Muscle of leg (tissue), 16 donors: ENCODE measurements around the gene CDC40. TPM values are rescaled to one million over a fixed set of nuclear protein-coding genes. Genes with fewer than 3 reads are reported as not detected.

Source experiments
- DNase-seq: peaks from one replicate; pipeline ENCODE4 v3.0.0; 2013
- H3K27ac ChIP-seq: one replicate; pipeline ENCODE4 v1.5.1; 2013; ENCODE audit warnings: mild to moderate bottlenecking, low read length, control low read depth
- H3K27me3 ChIP-seq: one replicate; pipeline ENCODE4 v1.6.1; 2013; ENCODE audit warnings: low read length; ENCODE audit not compliant: control insufficient read depth, insufficient read depth
- H3K36me3 ChIP-seq: one replicate; pipeline ENCODE4 v1.6.1; 2013; ENCODE audit warnings: low read length; ENCODE audit not compliant: control insufficient read depth, insufficient read depth
- H3K4me1 ChIP-seq: one replicate; pipeline ENCODE4 v1.6.1; 2013; ENCODE audit warnings: low read length; ENCODE audit not compliant: control insufficient read depth, insufficient read depth
- H3K4me3 ChIP-seq: one replicate; pipeline ENCODE4 v1.5.1; 2013; ENCODE audit warnings: low read length, control low read depth
- H3K9me3 ChIP-seq: replicated peaks from 2 replicates; pipeline ENCODE4 v1.6.1; 2013; ENCODE audit warnings: low read depth, low read length; ENCODE audit not compliant: control insufficient read depth
- whole genome bisulfite sequencing: methylation state at CpG from one replicate; pipeline ENCODE4 v1.1.5; 2013; ENCODE audit warnings: missing lambda C conversion rate; ENCODE audit not compliant: insufficient coverage; 5-methylcytosine and 5-hydroxymethylcytosine counted together
- long read RNA-seq, 11 donors: transcript quantifications; one replicate each; lab custom pipeline, GENCODE V29; 2026
- polyA plus RNA-seq, 8 donors: library from polyadenylated mRNA; unstranded; fragments of 120-200 nt; gene quantifications; one replicate each; pipeline versions ENCODE4 v1.2.1 to v1.2.3, GENCODE V29; 2013; ENCODE audit warnings: inconsistent platforms in 1 of 8, low replicate concordance in 1 of 8; ENCODE audit not compliant: insufficient read length in 8 of 8, insufficient read depth in 1 of 8
- total RNA-seq: library from RNA; stranded (reverse); fragments of 120-200 nt; gene quantifications from one replicate; pipeline ENCODE4 v1.2.4, GENCODE V29; 2013

Gene CDC40
- total RNA-seq, result 18.2 TPM
- 10 to 100 TPM; 11.7 to 16.1 (median 13.4) TPM for polyA plus RNA-seq
- long read RNA-seq, donor 1, partial matches to known transcripts, result 0 of 2 reads
- long read RNA-seq, donor 1, other reads (novel, unspliced or antisense), result 0 of 2 reads
- long read RNA-seq, donor 2, result 0 reads
- long read RNA-seq, donor 3, partial matches to known transcripts, result 0 of 4 reads
- long read RNA-seq, donor 3, other reads (novel, unspliced or antisense), result 0 of 4 reads
- long read RNA-seq, donor 4, result 0 reads
- long read RNA-seq, donor 5, transcript CDC40-201 (15 exons, 3,848 nt), result major isoform, 7 of 7 reads
- long read RNA-seq, donor 5, partial matches to known transcripts, result 0 of 7 reads
- long read RNA-seq, donor 5, other reads (novel, unspliced or antisense), result 0 of 7 reads
- long read RNA-seq, donor 6, result 0 reads
- long read RNA-seq, donor 7, partial matches to known transcripts, result 5 of 5 reads
- long read RNA-seq, donor 7, other reads (novel, unspliced or antisense), result 0 of 5 reads
- long read RNA-seq, donor 8, partial matches to known transcripts, result 0 of 2 reads
- long read RNA-seq, donor 8, other reads (novel, unspliced or antisense), result 0 of 2 reads
- long read RNA-seq, donor 9, partial matches to known transcripts, result 0 of 1 reads
- long read RNA-seq, donor 9, other reads (novel, unspliced or antisense), result 0 of 1 reads
- long read RNA-seq, donor 10, partial matches to known transcripts, result 0 of 4 reads
- long read RNA-seq, donor 10, other reads (novel, unspliced or antisense), result 0 of 4 reads
- long read RNA-seq, donor 11, result 0 reads

DNA sequence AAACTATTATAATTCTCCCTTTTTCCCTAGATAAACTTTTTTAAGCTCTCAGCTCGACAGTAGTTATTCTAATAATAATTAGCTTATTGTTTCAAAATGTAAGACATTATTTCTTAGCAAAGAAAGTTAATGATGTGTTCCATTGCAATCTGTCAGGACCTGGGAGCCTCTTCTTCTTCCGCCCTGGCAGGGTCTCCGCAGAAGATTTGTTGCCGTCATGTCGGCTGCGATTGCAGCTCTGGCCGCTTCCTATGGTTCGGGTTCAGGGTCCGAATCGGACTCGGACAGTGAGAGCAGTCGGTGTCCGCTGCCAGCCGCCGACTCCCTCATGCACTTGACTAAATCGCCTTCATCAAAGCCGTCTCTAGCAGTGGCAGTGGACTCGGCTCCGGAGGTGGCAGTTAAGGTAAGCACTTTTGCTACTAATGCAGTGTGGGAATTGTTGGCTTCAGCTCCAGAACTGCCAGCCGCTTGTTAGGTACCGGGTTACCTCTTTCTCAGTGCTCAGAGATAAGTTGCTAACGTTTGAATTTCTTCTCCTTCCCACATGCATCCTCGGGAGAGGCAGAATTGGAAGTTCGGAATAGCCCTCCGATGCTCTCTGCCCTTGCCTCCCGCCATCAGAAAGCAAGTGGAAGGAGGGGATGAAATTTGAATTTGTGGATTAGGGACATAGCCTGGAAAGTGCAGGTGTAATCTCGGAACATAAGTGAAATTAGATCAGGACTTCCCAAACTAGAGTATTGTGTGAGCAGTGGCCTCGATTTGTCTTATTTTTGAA lies at the start of gene CDC40:
Gene CDC40, plus strand, starts transcription at position 200 of the 781 bp plus-strand sequence. Its CDS starts 18 bp downstream, at position 218.
- H3K27ac ChIP-seq, result peak within 1 kb of the TSS; percentile 81
- no peaks in the 10 kb centered on the region for H3K9me3 ChIP-seq
- 0% methylated on average over 20 of the region's 28 CpGs for WGBS
- H3K4me1 ChIP-seq, result peaks cover 9% of the 10 kb centered on the region
- H3K36me3 ChIP-seq, result peaks cover 4% of the 10 kb centered on the region
- H3K4me3 ChIP-seq, result peak within 1 kb of the TSS; percentile 86
- no peaks in the 10 kb centered on the region for H3K27me3 ChIP-seq
- no peak for DNase-seq

DNA sequence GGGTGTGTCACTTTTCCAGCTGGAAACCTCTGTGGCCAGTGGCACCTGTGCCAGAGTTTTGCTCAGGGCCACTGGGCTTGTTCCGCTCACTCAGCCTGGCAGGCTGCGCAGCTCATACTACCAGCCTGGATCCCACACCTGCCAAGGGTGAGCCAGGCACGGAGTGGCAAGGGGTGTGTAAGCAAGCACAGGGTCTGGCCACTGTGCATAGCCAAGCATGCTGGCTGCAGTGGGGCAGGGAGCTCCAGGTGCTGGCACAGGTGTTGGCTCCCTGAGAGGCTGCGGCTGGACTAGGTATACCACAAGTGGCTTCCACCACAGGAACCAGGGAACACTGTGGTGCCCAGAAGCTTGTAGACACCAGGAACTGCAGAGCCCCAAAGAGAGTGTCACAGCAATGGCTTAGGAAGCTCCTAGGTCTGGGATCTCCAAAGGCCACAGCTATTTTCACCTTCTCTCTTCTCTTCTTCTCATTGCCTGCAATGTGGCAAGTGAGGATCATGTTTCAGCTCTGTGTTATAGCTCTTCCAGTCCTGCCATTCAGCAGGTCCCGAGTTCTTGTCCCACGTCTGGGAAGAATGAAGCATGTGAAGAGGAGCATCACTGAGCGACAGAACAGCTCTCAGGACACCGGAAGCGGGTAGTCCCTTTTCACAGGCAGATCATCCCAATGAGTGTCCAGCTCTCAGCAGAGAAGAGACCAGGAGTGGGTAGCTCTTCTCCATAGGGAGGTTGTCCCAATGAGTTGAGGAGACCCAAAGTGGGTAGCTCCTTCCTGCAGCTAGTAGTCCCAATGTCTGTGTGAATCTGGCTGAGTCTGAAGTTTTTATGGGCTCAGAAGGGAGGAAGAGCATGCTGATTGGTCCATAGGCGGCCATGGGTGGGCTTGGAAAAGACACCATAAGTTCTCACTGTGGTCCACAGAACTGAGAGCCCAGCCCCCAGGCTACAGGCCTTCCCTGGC lies 42.0 kb upstream of the CDC40 start:
- Histone ChIP-seq H3K27ac (no peak overlapping the region), H3K9me3 (peaks cover 14% of the 10 kb centered on the region), H3K4me3 (no peak overlapping the region), H3K36me3 (no peaks in the 10 kb centered on the region), H3K4me1 (no peaks in the 10 kb centered on the region), H3K27me3 (no peaks in the 10 kb centered on the region)
- DNase-seq, result no peak
- 96% methylated on average over 10 of the region's 10 CpGs for WGBS

DNA sequence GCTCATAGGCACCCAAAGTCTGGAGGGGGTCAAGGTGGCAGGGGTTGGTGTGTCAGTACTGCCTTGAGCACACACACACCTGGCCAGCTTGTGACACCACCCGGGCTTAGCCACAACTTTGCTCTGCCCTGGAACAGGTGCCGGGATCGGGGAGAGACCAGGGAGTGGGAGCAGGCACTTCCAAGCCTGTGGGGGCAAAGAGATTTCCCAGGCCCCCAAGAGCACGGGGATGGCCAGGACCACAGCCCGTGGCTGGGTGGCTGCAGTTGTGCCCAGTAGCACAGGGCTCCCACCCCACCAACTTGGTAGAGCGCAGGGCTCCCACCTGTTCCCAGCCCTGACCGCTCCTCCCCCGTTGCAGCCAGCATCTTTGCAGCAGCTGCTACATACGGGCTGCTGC lies 41.2 kb upstream of the CDC40 start:
- Histone ChIP-seq H3K27me3 (no peaks in the 10 kb centered on the region), H3K4me1 (no peaks in the 10 kb centered on the region), H3K9me3 (peaks cover 14% of the 10 kb centered on the region), H3K36me3 (no peaks in the 10 kb centered on the region), H3K4me3 (no peak overlapping the region), H3K27ac (no peak overlapping the region)
- 99% methylated on average over 9 of the region's 9 CpGs for WGBS
- DNase-seq, result no peak

DNA sequence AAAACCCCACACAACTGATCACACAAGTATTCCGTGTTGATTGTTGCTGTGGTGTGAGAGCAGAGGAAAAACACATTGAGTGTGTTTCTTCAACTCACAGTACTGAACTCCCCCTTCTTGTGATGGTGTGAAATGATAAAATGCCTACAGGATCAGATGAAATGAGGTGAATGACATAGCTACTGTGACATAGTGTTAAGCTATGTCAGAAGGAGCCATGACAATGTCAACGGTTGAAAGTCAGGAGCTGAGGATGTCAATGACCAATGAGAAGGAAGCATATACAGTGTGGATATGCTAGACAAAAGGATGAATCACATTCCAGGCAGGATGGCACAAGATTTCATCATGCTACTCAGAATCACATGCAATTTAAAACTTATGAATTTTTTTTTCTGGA lies 39.6 kb upstream of the CDC40 start:
- Histone ChIP-seq H3K4me3 (no peak overlapping the region), H3K27ac (no peak overlapping the region), H3K9me3 (peaks cover 14% of the 10 kb centered on the region), H3K4me1 (no peaks in the 10 kb centered on the region), H3K27me3 (no peaks in the 10 kb centered on the region), H3K36me3 (no peaks in the 10 kb centered on the region)
- no peak for DNase-seq
- 67% methylated on average over 1 of the region's 2 CpGs for WGBS

DNA sequence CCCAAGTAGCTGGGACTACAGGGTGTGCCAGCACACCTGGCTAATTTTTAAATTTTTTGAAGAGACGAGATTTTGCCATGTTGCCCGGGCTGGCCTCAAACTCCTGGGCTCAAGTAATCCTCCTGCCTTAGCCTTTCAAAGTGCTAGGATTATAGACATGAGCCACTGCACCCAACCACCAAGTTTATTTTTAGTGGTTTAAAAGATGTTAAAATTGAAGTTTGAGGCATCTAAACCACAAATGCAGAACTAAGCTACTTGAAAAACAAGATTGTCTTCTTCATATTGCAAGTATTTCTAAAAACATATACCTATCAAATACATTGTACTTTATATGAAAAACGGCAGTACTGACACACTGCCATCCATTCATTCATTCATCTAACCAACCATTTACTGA lies 32.4 kb upstream of the CDC40 start:
- no peak overlapping the region for H3K27ac ChIP-seq
- no peaks in the 10 kb centered on the region for H3K9me3 ChIP-seq
- 80% methylated on average over 1 of the region's 3 CpGs for whole genome bisulfite sequencing
- no peaks in the 10 kb centered on the region for H3K27me3 ChIP-seq
- no peak for DNase-seq
- H3K4me1 ChIP-seq, result no peaks in the 10 kb centered on the region
- H3K36me3 ChIP-seq, result no peaks in the 10 kb centered on the region
- no peak overlapping the region for H3K4me3 ChIP-seq

DNA sequence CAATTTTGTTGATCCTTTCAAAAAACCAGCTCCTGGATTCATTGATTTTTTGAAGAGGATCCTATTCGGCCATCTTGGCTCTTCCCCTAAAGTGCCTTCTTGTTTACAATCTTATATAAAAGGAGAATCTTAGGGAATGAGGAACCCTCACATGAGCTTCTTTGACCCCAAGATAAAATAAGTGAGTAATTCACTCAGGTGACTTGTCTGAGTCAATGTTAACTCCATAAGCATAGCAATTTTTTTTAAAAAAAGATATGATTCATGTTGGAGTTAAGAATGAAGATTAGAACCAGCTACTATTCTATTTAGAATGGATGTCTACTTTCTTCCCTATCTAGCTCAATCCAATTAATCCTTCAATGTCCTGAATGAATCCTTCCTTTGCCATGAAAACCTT lies 21.7 kb upstream of the CDC40 start:
- H3K9me3 ChIP-seq, result no peaks in the 10 kb centered on the region
- no peaks in the 10 kb centered on the region for H3K27me3 ChIP-seq
- no peaks in the 10 kb centered on the region for H3K36me3 ChIP-seq
- H3K4me3 ChIP-seq, result no peak overlapping the region
- no peaks in the 10 kb centered on the region for H3K4me1 ChIP-seq
- no CpG with 5 or more reads among the region's 1 CpG for whole genome bisulfite sequencing
- no peak overlapping the region for H3K27ac ChIP-seq
- DNase-seq, result no peak

DNA sequence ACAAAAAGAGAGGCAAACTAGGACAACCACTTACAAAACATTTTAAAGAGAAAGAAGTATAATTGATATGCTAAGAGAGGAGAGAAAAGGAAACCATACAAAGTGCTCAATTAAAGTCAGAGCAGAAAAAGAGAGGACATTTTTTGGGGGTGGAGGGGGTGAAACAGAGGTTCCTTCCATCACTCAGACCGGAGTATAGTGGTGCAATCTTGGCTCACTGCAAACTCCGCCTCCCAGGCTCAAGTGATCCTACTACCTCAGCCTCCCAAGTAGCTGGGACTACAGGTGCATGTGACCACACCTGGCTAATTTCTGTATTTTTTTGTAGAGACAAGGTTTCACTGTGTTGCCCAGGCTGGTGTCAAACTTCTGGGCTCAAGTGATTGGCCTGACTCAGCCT lies 10.1 kb upstream of the CDC40 start:
- H3K36me3 ChIP-seq, result no peaks in the 10 kb centered on the region
- no CpG with 5 or more reads among the region's 2 CpGs for WGBS
- no peaks in the 10 kb centered on the region for H3K4me1 ChIP-seq
- no peaks in the 10 kb centered on the region for H3K27me3 ChIP-seq
- no peaks in the 10 kb centered on the region for H3K9me3 ChIP-seq
- DNase-seq, result no peak
- H3K4me3 ChIP-seq, result no peak overlapping the region
- H3K27ac ChIP-seq, result no peak overlapping the region

DNA sequence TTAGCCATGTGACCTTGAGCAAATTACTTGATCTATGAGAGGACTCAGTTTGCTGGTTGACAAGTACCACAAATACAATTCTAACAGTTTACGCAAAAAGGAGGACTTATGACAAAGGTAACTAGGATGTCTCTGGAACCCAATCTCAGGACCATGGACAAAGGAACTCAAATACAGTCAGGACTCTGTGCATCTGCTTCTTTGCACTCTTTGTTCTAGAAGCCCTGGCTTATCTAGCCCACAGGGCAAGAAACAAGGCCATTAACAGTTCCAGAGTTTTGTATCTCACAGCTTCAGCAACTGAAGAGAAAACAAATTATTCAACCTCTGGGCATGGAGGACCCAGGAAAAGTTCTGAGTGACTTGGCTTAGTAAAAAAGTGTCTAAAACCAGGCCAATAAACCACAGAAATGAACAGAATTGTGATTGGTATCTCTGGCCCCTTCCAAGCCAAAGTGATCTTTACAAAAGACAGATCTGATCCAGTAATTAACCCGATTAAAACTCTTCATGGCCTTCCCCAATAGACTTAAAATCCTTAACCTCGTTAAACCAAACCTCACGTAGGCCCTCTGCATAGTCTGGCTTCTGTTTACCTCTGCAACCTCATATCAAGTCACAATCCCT lies 6.6 kb upstream of the CDC40 start:
- H3K4me3 ChIP-seq, result no peak overlapping the region
- no peak for DNase-seq
- WGBS, result 83% methylated on average over 4 of the region's 4 CpGs

More for the DNA sequence above, 6.6 kb upstream of the CDC40 start:
- Histone ChIP-seq H3K4me1 (no peaks in the 10 kb centered on the region), H3K27me3 (no peaks in the 10 kb centered on the region), H3K9me3 (no peaks in the 10 kb centered on the region), H3K36me3 (no peaks in the 10 kb centered on the region), H3K27ac (no peak overlapping the region)
